HepG2 (cell line): ENCODE results near the gene HOXA5. TPM values are rescaled to one million over a fixed set of nuclear protein-coding genes. Genes with fewer than 3 reads are reported as not detected.

ENCODE experiments used
- AKNA ChIP-seq: sonication (generic); formaldehyde crosslinking; IDR thresholded peaks from 2 replicates; pipeline ENCODE4 v1.4.0; 2020; ENCODE audit warnings: missing genetic modification reagents, borderline replicate concordance
- ARID2 ChIP-seq: sonication (generic); formaldehyde crosslinking; IDR thresholded peaks from 2 replicates; pipeline ENCODE4 v1.8.1; 2022; ENCODE audit warnings: mild to moderate bottlenecking, missing genetic modification reagents, borderline replicate concordance
- ARNTL ChIP-seq: sonication (generic); formaldehyde crosslinking; IDR thresholded peaks from 2 replicates; pipeline ENCODE4 v1.4.0; 2020; ENCODE audit warnings: mild to moderate bottlenecking, missing genetic modification reagents
- KAT8 ChIP-seq: IDR thresholded peaks from 2 replicates; pipeline ENCODE4 v1.6.1; 2016; ENCODE audit warnings: missing genetic modification reagents, missing compliant biosample characterization
- KDM1A ChIP-seq: IDR thresholded peaks from 2 replicates; pipeline ENCODE4 v1.6.1; 2016; ENCODE audit warnings: missing compliant biosample characterization
- MBD4 ChIP-seq: IDR thresholded peaks from 2 replicates; pipeline ENCODE4 v1.6.1; 2012; ENCODE audit warnings: low read length, inconsistent platforms, borderline replicate concordance
- MXI1 ChIP-seq: IDR thresholded peaks from 3 replicates; pipeline ENCODE4 v1.6.1; 2012; ENCODE audit warnings: low read depth, low read length, inconsistent platforms, borderline replicate concordance
- RCOR2 ChIP-seq: IDR thresholded peaks from 2 replicates; pipeline ENCODE4 v1.6.1; 2016; ENCODE audit warnings: missing biosample characterization, missing genetic modification reagents
- YEATS4 ChIP-seq: sonication (generic); formaldehyde crosslinking; IDR thresholded peaks from 2 replicates; pipeline ENCODE4 v1.4.0; 2020; ENCODE audit warnings: missing genetic modification reagents, borderline replicate concordance
- ZMAT5 ChIP-seq: sonication (generic); formaldehyde crosslinking; IDR thresholded peaks from 2 replicates; pipeline ENCODE4 v1.5.0; 2020; ENCODE audit warnings: mild to moderate bottlenecking, low read depth, missing genetic modification reagents, borderline replicate concordance
- ZMYM4 ChIP-seq: sonication (generic); formaldehyde crosslinking; IDR thresholded peaks from 2 replicates; pipeline ENCODE4 v1.8.1; 2023; ENCODE audit warnings: mild to moderate bottlenecking, missing genetic modification reagents
- ZNF10 ChIP-seq: sonication (generic); formaldehyde crosslinking; IDR thresholded peaks from 2 replicates; pipeline ENCODE4 v1.4.0; 2020; ENCODE audit warnings: mild to moderate bottlenecking, low read depth, missing genetic modification reagents, borderline replicate concordance
- ZNF256 ChIP-seq: sonication (generic); formaldehyde crosslinking; conservative IDR thresholded peaks from 2 replicates; pipeline ENCODE4 v1.4.0; 2020; ENCODE audit warnings: missing genetic modification reagents
- ZNF333 ChIP-seq: sonication (generic); formaldehyde crosslinking; IDR thresholded peaks from 2 replicates; pipeline ENCODE4 v1.4.0; 2020; ENCODE audit warnings: mild to moderate bottlenecking, missing genetic modification reagents, borderline replicate concordance
- ZSCAN12 ChIP-seq: sonication (generic); formaldehyde crosslinking; IDR thresholded peaks from 2 replicates; pipeline ENCODE4 v1.9.0; 2021; ENCODE audit warnings: mild to moderate bottlenecking, missing genetic modification reagents
- polyA plus RNA-seq, 8 experiments: library from polyadenylated mRNA; depleted of rRNA in 3 of 8; stranded (reverse) in 7 of 8; unstranded in 1 of 8; fragments of >200 nt; fragmentation: Illumina TruSeq in 4 of 8; extraction: Trizol in 4 of 8; gene quantifications; 2 replicates each; pipeline versions ENCODE4 v1.2.1 to v1.2.3, GENCODE V29; 2011 to 2016; ENCODE audit warnings: low read depth in 4 of 8, missing spikeins in 1 of 8, mixed read lengths in 1 of 8; ENCODE audit not compliant: insufficient read depth in 1 of 8
- total RNA-seq, 5 experiments: library from RNA; depleted of rRNA; stranded (reverse); fragments of >200 nt; fragmentation: Illumina TruSeq; extraction: Trizol; gene quantifications; 2 replicates each; pipeline ENCODE4 v1.2.3, GENCODE V29; 2016; ENCODE audit warnings: low read depth in 1 of 5
- TF ChIP-seq, protein P1 (sequence below): IDR thresholded peaks from 2 replicates; pipeline ENCODE4 v1.6.1; 2016; ENCODE audit warnings: low read depth, missing genetic modification reagents, missing compliant biosample characterization
- TF ChIP-seq, protein P2 (sequence below): sonication (generic); formaldehyde crosslinking; IDR thresholded peaks from 2 replicates; pipeline ENCODE4 v1.4.0; 2020; ENCODE audit warnings: mild to moderate bottlenecking, missing genetic modification reagents

Gene HOXA5
- total and polyA plus RNA-seq, 2 of the 13 experiments (the other 11 are each of a cell fraction or from before 2014, with no cell fraction given): 3.2 to 3.6 TPM

DNA sequence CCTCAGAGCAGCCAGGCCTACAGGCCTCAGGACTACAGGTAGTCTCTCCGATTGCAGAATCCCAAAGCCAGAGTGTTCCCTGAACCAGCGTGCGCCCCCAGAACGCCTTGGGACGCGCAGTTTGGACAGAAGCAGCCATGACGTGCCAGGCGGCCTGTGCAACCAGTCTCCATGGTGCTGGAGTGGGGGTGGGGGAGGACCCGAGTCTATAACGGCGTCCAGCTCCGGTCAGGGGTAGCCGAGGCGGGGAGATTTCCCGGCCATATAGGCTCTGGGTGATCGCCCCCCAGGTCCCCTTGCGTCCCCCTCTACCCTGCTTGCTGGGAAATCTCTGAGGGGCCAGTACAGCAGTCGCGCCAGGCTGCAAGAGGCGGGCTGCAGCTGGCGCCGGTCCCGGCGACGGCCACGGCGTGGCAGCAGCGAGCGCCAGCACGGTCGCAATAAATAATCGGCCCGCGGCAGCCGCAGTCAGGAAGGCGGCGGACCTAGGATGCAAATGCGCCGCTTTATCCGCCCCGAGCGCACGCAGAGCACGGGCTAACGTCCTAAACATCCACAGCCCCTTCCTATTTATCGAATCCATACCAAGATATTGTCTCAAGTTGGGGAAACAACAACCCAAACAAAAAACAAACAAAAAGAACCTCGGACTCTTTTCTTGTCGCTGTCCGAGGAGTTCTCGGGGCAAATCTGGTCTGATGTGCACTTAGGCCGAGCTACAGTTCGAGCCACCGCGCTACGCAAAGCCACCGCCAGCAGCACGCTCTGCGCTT, 7.3 kb upstream of the HOXA5 start (continued):
- TF ChIP-seq, protein P1, sequence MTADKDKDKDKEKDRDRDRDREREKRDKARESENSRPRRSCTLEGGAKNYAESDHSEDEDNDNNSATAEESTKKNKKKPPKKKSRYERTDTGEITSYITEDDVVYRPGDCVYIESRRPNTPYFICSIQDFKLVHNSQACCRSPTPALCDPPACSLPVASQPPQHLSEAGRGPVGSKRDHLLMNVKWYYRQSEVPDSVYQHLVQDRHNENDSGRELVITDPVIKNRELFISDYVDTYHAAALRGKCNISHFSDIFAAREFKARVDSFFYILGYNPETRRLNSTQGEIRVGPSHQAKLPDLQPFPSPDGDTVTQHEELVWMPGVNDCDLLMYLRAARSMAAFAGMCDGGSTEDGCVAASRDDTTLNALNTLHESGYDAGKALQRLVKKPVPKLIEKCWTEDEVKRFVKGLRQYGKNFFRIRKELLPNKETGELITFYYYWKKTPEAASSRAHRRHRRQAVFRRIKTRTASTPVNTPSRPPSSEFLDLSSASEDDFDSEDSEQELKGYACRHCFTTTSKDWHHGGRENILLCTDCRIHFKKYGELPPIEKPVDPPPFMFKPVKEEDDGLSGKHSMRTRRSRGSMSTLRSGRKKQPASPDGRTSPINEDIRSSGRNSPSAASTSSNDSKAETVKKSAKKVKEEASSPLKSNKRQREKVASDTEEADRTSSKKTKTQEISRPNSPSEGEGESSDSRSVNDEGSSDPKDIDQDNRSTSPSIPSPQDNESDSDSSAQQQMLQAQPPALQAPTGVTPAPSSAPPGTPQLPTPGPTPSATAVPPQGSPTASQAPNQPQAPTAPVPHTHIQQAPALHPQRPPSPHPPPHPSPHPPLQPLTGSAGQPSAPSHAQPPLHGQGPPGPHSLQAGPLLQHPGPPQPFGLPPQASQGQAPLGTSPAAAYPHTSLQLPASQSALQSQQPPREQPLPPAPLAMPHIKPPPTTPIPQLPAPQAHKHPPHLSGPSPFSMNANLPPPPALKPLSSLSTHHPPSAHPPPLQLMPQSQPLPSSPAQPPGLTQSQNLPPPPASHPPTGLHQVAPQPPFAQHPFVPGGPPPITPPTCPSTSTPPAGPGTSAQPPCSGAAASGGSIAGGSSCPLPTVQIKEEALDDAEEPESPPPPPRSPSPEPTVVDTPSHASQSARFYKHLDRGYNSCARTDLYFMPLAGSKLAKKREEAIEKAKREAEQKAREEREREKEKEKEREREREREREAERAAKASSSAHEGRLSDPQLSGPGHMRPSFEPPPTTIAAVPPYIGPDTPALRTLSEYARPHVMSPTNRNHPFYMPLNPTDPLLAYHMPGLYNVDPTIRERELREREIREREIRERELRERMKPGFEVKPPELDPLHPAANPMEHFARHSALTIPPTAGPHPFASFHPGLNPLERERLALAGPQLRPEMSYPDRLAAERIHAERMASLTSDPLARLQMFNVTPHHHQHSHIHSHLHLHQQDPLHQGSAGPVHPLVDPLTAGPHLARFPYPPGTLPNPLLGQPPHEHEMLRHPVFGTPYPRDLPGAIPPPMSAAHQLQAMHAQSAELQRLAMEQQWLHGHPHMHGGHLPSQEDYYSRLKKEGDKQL (CRISPR knock-in tag): no peak
- TF ChIP-seq MBD4 (no peak), KAT8 (CRISPR knock-in tag) (0 out of 2 replicates have a peak, but pooled peaks have one; percentile 22), KDM1A (CRISPR knock-in tag) (no peak), ZNF10 (CRISPR knock-in tag) (no peak), ZNF333 (CRISPR knock-in tag) (no peak), ZMYM4 (CRISPR knock-in tag) (peak; percentile 53; the same call in 1 of the 2 replicates), ZSCAN12 (CRISPR knock-in tag) (no peak), YEATS4 (CRISPR knock-in tag) (peak; percentile 51; the same call in 1 of the 2 replicates), ARID2 (no peak), MXI1 (0 out of 3 replicates have a peak, but pooled peaks have one; percentile 16), ARNTL (CRISPR knock-in tag) (peak; percentile 33; the same call in 1 of the 2 replicates), AKNA (CRISPR knock-in tag) (no peak), RCOR2 (CRISPR knock-in tag) (no peak), ZMAT5 (no peak), ZNF256 (CRISPR knock-in tag) (no peak)
- TF ChIP-seq, protein P2, sequence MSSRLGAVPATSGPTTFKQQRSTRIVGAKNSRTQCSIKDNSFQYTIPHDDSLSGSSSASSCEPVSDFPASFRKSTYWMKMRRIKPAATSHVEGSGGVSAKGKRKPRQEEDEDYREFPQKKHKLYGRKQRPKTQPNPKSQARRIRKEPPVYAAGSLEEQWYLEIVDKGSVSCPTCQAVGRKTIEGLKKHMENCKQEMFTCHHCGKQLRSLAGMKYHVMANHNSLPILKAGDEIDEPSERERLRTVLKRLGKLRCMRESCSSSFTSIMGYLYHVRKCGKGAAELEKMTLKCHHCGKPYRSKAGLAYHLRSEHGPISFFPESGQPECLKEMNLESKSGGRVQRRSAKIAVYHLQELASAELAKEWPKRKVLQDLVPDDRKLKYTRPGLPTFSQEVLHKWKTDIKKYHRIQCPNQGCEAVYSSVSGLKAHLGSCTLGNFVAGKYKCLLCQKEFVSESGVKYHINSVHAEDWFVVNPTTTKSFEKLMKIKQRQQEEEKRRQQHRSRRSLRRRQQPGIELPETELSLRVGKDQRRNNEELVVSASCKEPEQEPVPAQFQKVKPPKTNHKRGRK (CRISPR knock-in tag): no peak
